CD14-positive monocyte (primary cell): ENCODE results near the gene COL9A2. TPM values are rescaled to one million over a fixed set of nuclear protein-coding genes. Genes with fewer than 3 reads are reported as not detected.

ENCODE experiments used
- DNase-seq, 3 donors: peaks; one replicate each; pipeline ENCODE4 v3.0.0-alpha.2; 2011 to 2022
- H2AFZ ChIP-seq: 2 replicates; pipeline ENCODE4 v1.6.0; 2012; ENCODE audit warnings: mild to moderate bottlenecking, low read depth, low read length, inconsistent platforms; ENCODE audit not compliant: insufficient read depth, poor library complexity, severe bottlenecking
- H3K27ac ChIP-seq, 2 donors: 1 replicate in 1 of 2; 2 replicates in 1 of 2; pipeline ENCODE4 v1.5.1; 2012 to 2013; ENCODE audit warnings: low read length in 2 of 2, control low read depth in 1 of 2, inconsistent platforms in 1 of 2, low read depth in 1 of 2, mild to moderate bottlenecking in 1 of 2
- H3K27me3 ChIP-seq, 2 donors: one replicate each; pipeline versions ENCODE4 v1.6.0 to v1.6.1; 2011 to 2013; ENCODE audit warnings: low read length in 2 of 2; ENCODE audit not compliant: control insufficient read depth in 2 of 2, insufficient read depth in 2 of 2
- H3K36me3 ChIP-seq, 2 donors: replicated peaks in 1 of 2; 1 replicate in 1 of 2; 2 replicates in 1 of 2; pipeline versions ENCODE4 v1.5.1 to v1.6.1; 2012 to 2013; ENCODE audit warnings: low read length in 2 of 2, control low read depth in 1 of 2, inconsistent platforms in 1 of 2, mild to moderate bottlenecking in 1 of 2; ENCODE audit not compliant: insufficient read depth in 2 of 2, control insufficient read depth in 1 of 2
- H3K4me1 ChIP-seq, 2 donors: 1 replicate in 1 of 2; 2 replicates in 1 of 2; pipeline versions ENCODE4 v1.5.1 to v1.6.1; 2012 to 2013; ENCODE audit warnings: low read length in 2 of 2, control low read depth in 1 of 2, inconsistent platforms in 1 of 2, mild to moderate bottlenecking in 1 of 2, moderate library complexity in 1 of 2; ENCODE audit not compliant: insufficient read depth in 2 of 2, control insufficient read depth in 1 of 2
- H3K4me2 ChIP-seq: replicated peaks from 2 replicates; pipeline ENCODE3; 2012; ENCODE audit warnings: low read length, moderate library complexity, mild to moderate bottlenecking; ENCODE audit not compliant: poor library complexity, severe bottlenecking; ENCODE audit errors: extremely low read depth
- H3K4me3 ChIP-seq, 3 experiments: fragments of 200-600 bp in 1 of 3; sonication (generic) in 1 of 3; replicated peaks in 1 of 3; 1 replicate in 2 of 3; 2 replicates in 1 of 3; pipeline ENCODE4 v1.5.1; 2011 to 2013; ENCODE audit warnings: low read length in 3 of 3, mild to moderate bottlenecking in 3 of 3, control low read depth in 2 of 3, low read depth in 2 of 3, inconsistent platforms in 1 of 3, moderate library complexity in 1 of 3
- H3K79me2 ChIP-seq: 2 replicates; pipeline ENCODE4 v1.6.0; 2012; ENCODE audit warnings: mild to moderate bottlenecking, control low read depth, inconsistent platforms, low read length, moderate library complexity; ENCODE audit not compliant: insufficient read depth
- H3K9ac ChIP-seq: 2 replicates; pipeline ENCODE4 v1.6.0; 2017; ENCODE audit warnings: low read length, mild to moderate bottlenecking; ENCODE audit not compliant: insufficient read depth, poor library complexity, severe bottlenecking
- H3K9me3 ChIP-seq, 2 donors: replicated peaks in 1 of 2; 1 replicate in 1 of 2; 2 replicates in 1 of 2; pipeline versions ENCODE4 v1.5.1 to v1.6.1; 2012 to 2013; ENCODE audit warnings: low read length in 2 of 2, control low read depth in 1 of 2; ENCODE audit not compliant: control insufficient read depth in 1 of 2, insufficient read depth in 1 of 2
- H4K20me1 ChIP-seq: 2 replicates; pipeline ENCODE4 v1.6.0; 2012; ENCODE audit warnings: mild to moderate bottlenecking, low read length, control low read depth, moderate library complexity; ENCODE audit not compliant: insufficient read depth
- H3K27ac Mint-ChIP-seq, 7 donors: one replicate each; pipeline ENCODE4 v1.8.0; 2020; ENCODE audit warnings: mild to moderate bottlenecking in 7 of 7, mixed read lengths in 7 of 7, moderate library complexity in 6 of 7, inconsistent platforms in 2 of 7
- H3K27me3 Mint-ChIP-seq, 3 donors: one replicate each; pipeline ENCODE4 v1.8.0; 2021 to 2022; ENCODE audit warnings: low read depth in 3 of 3, mild to moderate bottlenecking in 3 of 3, mixed read lengths in 3 of 3, moderate library complexity in 3 of 3, inconsistent platforms in 1 of 3
- H3K36me3 Mint-ChIP-seq, 2 donors: one replicate each; pipeline ENCODE4 v1.8.0; 2020; ENCODE audit warnings: mixed read lengths in 2 of 2, inconsistent platforms in 1 of 2, mild to moderate bottlenecking in 1 of 2
- H3K4me1 Mint-ChIP-seq: one replicate; pipeline ENCODE4 v1.8.0; 2020; ENCODE audit warnings: mild to moderate bottlenecking, mixed read lengths
- H3K4me3 Mint-ChIP-seq, 2 donors: one replicate each; pipeline ENCODE4 v1.8.0; 2020; ENCODE audit warnings: mild to moderate bottlenecking in 2 of 2, mixed read lengths in 2 of 2, moderate library complexity in 1 of 2
- H3K9me3 Mint-ChIP-seq, 7 donors: one replicate each; pipeline ENCODE4 v1.8.0; 2020 to 2022; ENCODE audit warnings: mixed read lengths in 7 of 7, mild to moderate bottlenecking in 6 of 7, moderate library complexity in 6 of 7, inconsistent platforms in 2 of 7
- CTCF ChIP-seq: fragments of 200-600 bp; IDR thresholded peaks from one replicate; pipeline ENCODE4 v1.8.0; 2022; ENCODE audit warnings: antibody characterized with exemption, mild to moderate bottlenecking
- WGBS: methylation state at CpG from one replicate; pipeline ENCODE4 v1.1.5; 2013; ENCODE audit warnings: missing lambda C conversion rate; ENCODE audit not compliant: insufficient coverage; 5-methylcytosine and 5-hydroxymethylcytosine counted together
- intact Hi-C, 2 donors: fragments of 100-400 bp; cut with micrococcal nuclease; formaldehyde crosslinking; loops; one replicate each; pipeline versions ENCODE4 v1.15.0 to v1.15.1; 2023
- polyA plus RNA-seq, 3 donors: library from polyadenylated mRNA; depleted of rRNA in 1 of 3; unstranded in 2 of 3; stranded (reverse) in 1 of 3; fragments of 300-500 nt in 2 of 3; fragments of >200 nt in 1 of 3; fragmentation: Illumina TruSeq in 2 of 3; gene quantifications; 1 replicate in 2 of 3; 2 replicates in 1 of 3; pipeline ENCODE4 v1.2.3, GENCODE V29; 2012 to 2021

The COL9A2 gene
- polyA plus RNA-seq, 3 donors: 2.0 to 24.3 (median 2.6) TPM

- H3K36me3 ChIP-seq: peaks cover 22 to 29% of the 10 kb centered on the region in 2 donors
- H3K79me2 ChIP-seq: peaks cover 55% of the 10 kb centered on the region
- H3K9me3 Mint-ChIP-seq: no peaks in the 10 kb centered on the region
- no peaks in the 10 kb centered on the region for H3K9me3 ChIP-seq
- H3K4me1 ChIP-seq: peaks cover 11 to 19% of the 10 kb centered on the region in 2 donors
- peak overlapping the region; percentile 79 for H3K4me2 ChIP-seq
- H4K20me1 ChIP-seq: peaks cover 4% of the 10 kb centered on the region
- peak in 1 of 3 donors; percentile 18 for DNase-seq
- 0% methylated on average over 16 of the region's 16 CpGs for WGBS
- no peaks in the 10 kb centered on the region for H3K27me3 ChIP-seq
- peak overlapping the region; percentile 99 to 100 (median 100) for H3K27ac Mint-ChIP-seq
- peaks cover 0 to 2% (median 0%) of the 10 kb centered on the region in 3 donors for H3K27me3 Mint-ChIP-seq
- intact Hi-C loops: loop anchor here (2.0 to 10.0 kb wide), 5 partner anchors 14 to 148 kb away; partner anchors contain the start of genes RLF (in 2 of the 2), COL9A2 (in 1 of the 2) and SMAP2 (in 1 of the 2)
- peaks cover 22 to 23% of the 10 kb centered on the region in 2 donors for H3K36me3 Mint-ChIP-seq
- H3K4me3 Mint-ChIP-seq: peak overlapping the region; percentile 94 to 98
- peak overlapping the region; percentile 88 to 99 (median 95) for H3K4me3 ChIP-seq
- peaks cover 15% of the 10 kb centered on the region for H3K4me1 Mint-ChIP-seq
- peak overlapping the region; percentile 98 for H3K9ac ChIP-seq
- peak overlapping the region; percentile 95 for H2AFZ ChIP-seq
- H3K27ac ChIP-seq: peak overlapping the region; percentile 98 to 99
- TF ChIP-seq CTCF: no peak
These were observed 59.8 kb downstream of the COL9A2 start for GRCh38 chr1:40257313-40257687.

DNA sequence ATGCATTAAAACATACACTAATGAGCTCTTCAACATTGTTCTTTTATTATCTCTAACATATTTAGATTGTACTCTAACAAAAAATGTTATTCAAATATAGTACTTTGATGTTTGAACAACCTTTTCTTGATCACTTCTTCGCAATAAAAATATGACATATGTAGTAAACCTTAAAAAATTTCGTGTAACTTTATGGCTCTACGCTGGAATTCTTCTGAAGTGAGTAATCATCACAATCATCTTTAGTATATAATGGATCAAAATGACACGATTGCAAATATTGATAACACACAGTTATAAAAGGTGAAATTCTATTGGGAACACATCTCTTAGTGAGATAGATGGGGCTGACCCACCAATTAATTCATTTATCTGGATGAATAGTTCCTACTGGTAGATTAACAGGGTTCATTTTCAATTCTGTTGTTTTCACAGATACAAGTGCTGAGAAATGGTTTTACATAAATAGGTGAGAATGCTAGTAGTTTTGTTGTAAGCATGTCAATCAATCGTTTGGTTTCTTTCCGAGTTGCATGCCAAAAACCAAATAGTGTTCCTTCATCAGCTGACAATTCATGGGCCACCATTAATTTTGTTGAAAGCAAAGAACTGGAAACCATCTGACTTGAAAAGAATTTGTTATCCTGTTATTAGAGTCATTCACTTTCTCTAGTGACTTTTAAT lies 60.5 kb downstream of the COL9A2 start:
- Histone ChIP-seq H4K20me1 (peaks cover 4% of the 10 kb centered on the region), H2AFZ (peak overlapping the region; percentile 95), H3K9ac (peak overlapping the region; percentile 98), H3K4me3 (peak overlapping the region in 1 of 3 experiments; percentile 88), H3K36me3 (peaks cover 14 to 22% of the 10 kb centered on the region in 2 donors), H3K9me3 (no peaks in the 10 kb centered on the region), H3K27me3 (no peaks in the 10 kb centered on the region), H3K4me1 (peaks cover 11 to 19% of the 10 kb centered on the region in 2 donors), H3K79me2 (peaks cover 49% of the 10 kb centered on the region), H3K27ac (peak overlapping the region in 1 of 2 donors; percentile 99), H3K4me2 (peak overlapping the region; percentile 79)
- no peak for TF ChIP-seq CTCF
- Mint-ChIP-seq H3K36me3 (peaks cover 15 to 16% of the 10 kb centered on the region in 2 donors), H3K9me3 (no peaks in the 10 kb centered on the region), H3K27ac (peak overlapping the region in 2 of 7 donors; percentile 99), H3K27me3 (peaks cover 0 to 2% (median 1%) of the 10 kb centered on the region in 3 donors), H3K4me3 (peak overlapping the region; percentile 94 to 98), H3K4me1 (peaks cover 15% of the 10 kb centered on the region)
- DNase-seq: no peak
- intact Hi-C loops: loop anchor here (2.0 to 10.0 kb wide), 5 partner anchors 14 to 148 kb away; partner anchors contain the start of genes RLF (in 2 of the 2), COL9A2 (in 1 of the 2) and SMAP2 (in 1 of the 2)
- no CpG with 5 or more reads among the region's 6 CpGs for WGBS
